ENCODE data around the gene TTC16. TPM values are rescaled to one million over a fixed set of nuclear protein-coding genes. Genes with fewer than 3 reads are reported as not detected.

The TTC16 gene
- total RNA-seq, 2 experiments from 2014 or later = 4.7 to 5.0 TPM

- H3K27ac Mint-ChIP-seq = no peak overlapping the region
- POLR2A ChIA-PET = interaction anchor here (0.6 to 1.2 kb wide), 2 partner anchors 10 to 15 kb away, joined by 3 to 4 read pairs; no protein-coding TSS in a partner anchor
These were observed 45.6 kb downstream of the TTC16 start for GRCh38 chr9:127761491-127761956.

GRCh38 chr9:127762111-127762676, 46.3 kb downstream of the TTC16 start:
- H3K4me3 Mint-ChIP-seq = no peak overlapping the region
- H3K36me3 Mint-ChIP-seq (ENCODE audit: low read depth) = peaks cover 71% of the 10 kb centered on the region
- H3K9me3 Mint-ChIP-seq (ENCODE audit: insufficient read depth) = no peaks in the 10 kb centered on the region
- ChIA-PET POLR2A (interaction anchor here (1.0 to 1.3 kb wide), 3 partner anchors 9 to 108 kb away, joined by 3 to 4 read pairs (median 3); no protein-coding TSS in a partner anchor), CTCF (interaction anchor here (5.8 kb wide), 1 partner anchor 107 kb away, joined by 47 read pairs; no protein-coding TSS in a partner anchor)
- no peak for ATAC-seq
- peaks cover 41% of the 10 kb centered on the region for H3K4me1 Mint-ChIP-seq (ENCODE audit: low read depth)
- peak overlapping the region; percentile 56 for H3K27ac Mint-ChIP-seq
- DNase-seq = no peak
- no peaks in the 10 kb centered on the region for H3K27me3 Mint-ChIP-seq (ENCODE audit: low read depth)

More at GRCh38 chr9:127761491-127761956, 45.6 kb downstream of the TTC16 start:
- Mint-ChIP-seq H3K4me1 (ENCODE audit: low read depth) (peaks cover 35% of the 10 kb centered on the region), H3K9me3 (ENCODE audit: insufficient read depth) (no peaks in the 10 kb centered on the region), H3K36me3 (ENCODE audit: low read depth) (peaks cover 68% of the 10 kb centered on the region), H3K27me3 (ENCODE audit: low read depth) (no peaks in the 10 kb centered on the region), H3K4me3 (no peak overlapping the region)
- DNase-seq (no peak), ATAC-seq (no peak)
- CTCF ChIA-PET = interaction anchor here (0.7 to 1.0 kb wide), 2 partner anchors 27 to 108 kb away, joined by 4 read pairs; partner anchors contain the start of gene TOR2A

GRCh38 chr9:127763918-127764384, 48.1 kb downstream of the TTC16 start:
- peak overlapping the region; percentile 57 for H3K27ac Mint-ChIP-seq
- no peak overlapping the region for H3K4me3 Mint-ChIP-seq
- peaks cover 76% of the 10 kb centered on the region for H3K36me3 Mint-ChIP-seq (ENCODE audit: low read depth)
- H3K27me3 Mint-ChIP-seq (ENCODE audit: low read depth) = no peaks in the 10 kb centered on the region
- DNase-seq (peak; percentile 42), ATAC-seq (peak; percentile 45)
- peaks cover 58% of the 10 kb centered on the region for H3K4me1 Mint-ChIP-seq (ENCODE audit: low read depth)
- CTCF ChIA-PET = interaction anchor here (0.9 to 11.1 kb wide), 8 partner anchors 15 to 158 kb away, joined by 3 to 102 read pairs (median 4); partner anchors contain the start of genes CDK9, ENG and TOR2A
- POLR2A ChIA-PET = interaction anchor here (0.7 to 1.0 kb wide), 2 partner anchors 22 to 54 kb away, joined by 4 read pairs; partner anchors contain the start of gene CDK9
- H3K9me3 Mint-ChIP-seq (ENCODE audit: insufficient read depth) = no peaks in the 10 kb centered on the region

GRCh38 chr9:127765418-127765817, 49.5 kb downstream of the TTC16 start:
- ATAC-seq = no peak
- Mint-ChIP-seq H3K36me3 (ENCODE audit: low read depth) (peaks cover 82% of the 10 kb centered on the region), H3K27me3 (ENCODE audit: low read depth) (no peaks in the 10 kb centered on the region), H3K9me3 (ENCODE audit: insufficient read depth) (no peaks in the 10 kb centered on the region), H3K4me1 (ENCODE audit: low read depth) (peaks cover 72% of the 10 kb centered on the region), H3K4me3 (no peak overlapping the region), H3K27ac (peak overlapping the region; percentile 77)
- ChIA-PET CTCF (interaction anchor here (1.1 to 11.1 kb wide), 6 partner anchors 10 to 377 kb away, joined by 3 to 102 read pairs (median 20); partner anchors contain the start of genes CDK9 and TOR2A), POLR2A (interaction anchor here (0.6 to 1.1 kb wide), 2 partner anchors 11 to 18 kb away, joined by 3 to 4 read pairs; no protein-coding TSS in a partner anchor)
- no peak for DNase-seq

GRCh38 chr9:127767410-127767809, 51.5 kb downstream of the TTC16 start:
- Mint-ChIP-seq H3K9me3 (ENCODE audit: insufficient read depth) (no peaks in the 10 kb centered on the region), H3K36me3 (ENCODE audit: low read depth) (peaks cover 87% of the 10 kb centered on the region), H3K27me3 (ENCODE audit: low read depth) (no peaks in the 10 kb centered on the region), H3K4me3 (peak overlapping the region; percentile 63), H3K27ac (peak overlapping the region; percentile 84), H3K4me1 (ENCODE audit: low read depth) (peaks cover 92% of the 10 kb centered on the region)
- ChIA-PET POLR2A (interaction anchor here (0.6 to 2.8 kb wide), 6 partner anchors 9 to 38 kb away, joined by 3 to 9 read pairs (median 6); partner anchors contain the start of gene CDK9), CTCF (interaction anchor here (1.0 to 11.1 kb wide), 8 partner anchors 9 to 177 kb away, joined by 3 to 102 read pairs (median 10); partner anchors contain the start of genes CDK9 and TOR2A)
- DNase-seq (no peak), ATAC-seq (no peak)

GRCh38 chr9:127767909-127768331, 52.0 kb downstream of the TTC16 start:
- H3K4me1 Mint-ChIP-seq (ENCODE audit: low read depth) = peaks cover 92% of the 10 kb centered on the region
- no peaks in the 10 kb centered on the region for H3K27me3 Mint-ChIP-seq (ENCODE audit: low read depth)
- no peaks in the 10 kb centered on the region for H3K9me3 Mint-ChIP-seq (ENCODE audit: insufficient read depth)
- peaks cover 87% of the 10 kb centered on the region for H3K36me3 Mint-ChIP-seq (ENCODE audit: low read depth)
- ChIA-PET CTCF (interaction anchor here (1.3 to 11.1 kb wide), 6 partner anchors 9 to 178 kb away, joined by 3 to 102 read pairs (median 13); partner anchors contain the start of genes CDK9 and TOR2A), POLR2A (interaction anchor here (0.6 to 2.8 kb wide), 5 partner anchors 8 to 37 kb away, joined by 3 to 9 read pairs (median 6); no protein-coding TSS in a partner anchor)
- no peak for DNase-seq
- peak overlapping the region; percentile 44 for H3K4me3 Mint-ChIP-seq
- ATAC-seq = no peak
- peak overlapping the region; percentile 84 for H3K27ac Mint-ChIP-seq

- POLR2A ChIA-PET = interaction anchor here (0.6 to 4.0 kb wide), 3 partner anchors 11 to 16 kb away, joined by 3 to 27 read pairs (median 6); partner anchors contain the start of gene CDK9
- H3K4me3 Mint-ChIP-seq = peak overlapping the region; percentile 44
- H3K27me3 Mint-ChIP-seq (ENCODE audit: low read depth) = no peaks in the 10 kb centered on the region
- peaks cover 90% of the 10 kb centered on the region for H3K4me1 Mint-ChIP-seq (ENCODE audit: low read depth)
- no peaks in the 10 kb centered on the region for H3K9me3 Mint-ChIP-seq (ENCODE audit: insufficient read depth)
- no peak for DNase-seq
- ATAC-seq = no peak
- peaks cover 86% of the 10 kb centered on the region for H3K36me3 Mint-ChIP-seq (ENCODE audit: low read depth)
- CTCF ChIA-PET = interaction anchor here (1.3 to 11.1 kb wide), 3 partner anchors 15 to 45 kb away, joined by 3 to 102 read pairs (median 34); partner anchors contain the start of genes CDK9 and TOR2A
- H3K27ac Mint-ChIP-seq = peak overlapping the region; percentile 84
These were observed 52.8 kb downstream of the TTC16 start for GRCh38 chr9:127768698-127769097.

- POLR2A ChIA-PET = interaction anchor here (0.6 to 4.0 kb wide), 3 partner anchors 10 to 16 kb away, joined by 3 to 27 read pairs (median 6); partner anchors contain the start of gene CDK9
- H3K36me3 Mint-ChIP-seq (ENCODE audit: low read depth) = peaks cover 86% of the 10 kb centered on the region
These were observed 53.2 kb downstream of the TTC16 start for GRCh38 chr9:127769101-127769500.

GRCh38 chr9:127769929-127770582, 54.2 kb downstream of the TTC16 start:
- DNase-seq (no peak), ATAC-seq (no peak)
- H3K4me1 Mint-ChIP-seq (ENCODE audit: low read depth) = peaks cover 92% of the 10 kb centered on the region
- POLR2A ChIA-PET = interaction anchor here (0.7 to 4.0 kb wide), 8 partner anchors 9 to 133 kb away, joined by 3 to 27 read pairs (median 6); partner anchors contain the start of genes CDK9 and TOR2A
- peak overlapping the region; percentile 89 for H3K4me3 Mint-ChIP-seq
- H3K27me3 Mint-ChIP-seq (ENCODE audit: low read depth) = no peaks in the 10 kb centered on the region
- H3K9me3 Mint-ChIP-seq (ENCODE audit: insufficient read depth) = no peaks in the 10 kb centered on the region
- CTCF ChIA-PET = interaction anchor here (0.7 to 11.1 kb wide), 9 partner anchors 9 to 151 kb away, joined by 3 to 102 read pairs (median 3); partner anchors contain the start of genes CDK9, ST6GALNAC4 and TOR2A
- H3K36me3 Mint-ChIP-seq (ENCODE audit: low read depth) = peaks cover 86% of the 10 kb centered on the region
- H3K27ac Mint-ChIP-seq = peak overlapping the region; percentile 85

More at GRCh38 chr9:127769101-127769500, 53.2 kb downstream of the TTC16 start:
- Mint-ChIP-seq H3K9me3 (ENCODE audit: insufficient read depth) (no peaks in the 10 kb centered on the region), H3K27ac (peak overlapping the region; percentile 84), H3K27me3 (ENCODE audit: low read depth) (no peaks in the 10 kb centered on the region), H3K4me1 (ENCODE audit: low read depth) (peaks cover 90% of the 10 kb centered on the region), H3K4me3 (peak overlapping the region; percentile 44)
- CTCF ChIA-PET = interaction anchor here (1.3 to 11.1 kb wide), 3 partner anchors 15 to 44 kb away, joined by 3 to 102 read pairs (median 34); partner anchors contain the start of genes CDK9 and TOR2A
- ATAC-seq (no peak), DNase-seq (no peak)

- H3K4me3 Mint-ChIP-seq = peak overlapping the region; percentile 89
- DNase-seq = no peak
- no peak for ATAC-seq
- CTCF ChIA-PET = interaction anchor here (0.7 to 11.1 kb wide), 10 partner anchors 9 to 150 kb away, joined by 3 to 102 read pairs (median 6); partner anchors contain the start of genes CDK9, ST6GALNAC4 and TOR2A
- H3K36me3 Mint-ChIP-seq (ENCODE audit: low read depth) = peaks cover 83% of the 10 kb centered on the region
- no peaks in the 10 kb centered on the region for H3K9me3 Mint-ChIP-seq (ENCODE audit: insufficient read depth)
- H3K4me1 Mint-ChIP-seq (ENCODE audit: low read depth) = peaks cover 90% of the 10 kb centered on the region
- POLR2A ChIA-PET = interaction anchor here (0.7 to 4.0 kb wide), 14 partner anchors 8 to 320 kb away, joined by 3 to 27 read pairs (median 4); partner anchors contain the start of genes CDK9, FPGS, LRSAM1 and RPL12
- H3K27ac Mint-ChIP-seq = peak overlapping the region; percentile 85
- no peaks in the 10 kb centered on the region for H3K27me3 Mint-ChIP-seq (ENCODE audit: low read depth)
These were observed 54.7 kb downstream of the TTC16 start for GRCh38 chr9:127770583-127770904.

All from activated CD8-positive, alpha-beta T cell treated with anti-CD3 and anti-CD28 coated beads, Interleukin-2, amount 10 ng/mL, durations not matched to agents 7 days and 5 days (primary cell).